Astrocyte of the spinal cord (primary cell): ENCODE results near the gene PRR36.
"Not testable (repeated sequence)": the region's sequence is repeated elsewhere in the genome, so short reads cannot be mapped to it uniquely, and the experiment has no call there.

Experiments used
- DNase-seq: peaks from one replicate; pipeline ENCODE4 v3.0.0; 2011; ENCODE audit warnings: low read depth, low spot score
- H3K4me3 ChIP-seq: 2 replicates; pipeline ENCODE4 v1.5.1; 2011; ENCODE audit warnings: low read depth, mild to moderate bottlenecking, low read length, moderate library complexity
- in situ Hi-C: cut with HindIII; loops from 2 replicates; pipeline ENCODE4 v1.10.0; 2017; ENCODE audit warnings: low sequenced_read_pairs
- TF ChIP-seq, protein P1 (sequence below): IDR thresholded peaks from 2 replicates; pipeline ENCODE4 v1.5.1; 2012; ENCODE audit warnings: low read depth, mild to moderate bottlenecking, low read length, inconsistent platforms

The PRR36 gene

DNA sequence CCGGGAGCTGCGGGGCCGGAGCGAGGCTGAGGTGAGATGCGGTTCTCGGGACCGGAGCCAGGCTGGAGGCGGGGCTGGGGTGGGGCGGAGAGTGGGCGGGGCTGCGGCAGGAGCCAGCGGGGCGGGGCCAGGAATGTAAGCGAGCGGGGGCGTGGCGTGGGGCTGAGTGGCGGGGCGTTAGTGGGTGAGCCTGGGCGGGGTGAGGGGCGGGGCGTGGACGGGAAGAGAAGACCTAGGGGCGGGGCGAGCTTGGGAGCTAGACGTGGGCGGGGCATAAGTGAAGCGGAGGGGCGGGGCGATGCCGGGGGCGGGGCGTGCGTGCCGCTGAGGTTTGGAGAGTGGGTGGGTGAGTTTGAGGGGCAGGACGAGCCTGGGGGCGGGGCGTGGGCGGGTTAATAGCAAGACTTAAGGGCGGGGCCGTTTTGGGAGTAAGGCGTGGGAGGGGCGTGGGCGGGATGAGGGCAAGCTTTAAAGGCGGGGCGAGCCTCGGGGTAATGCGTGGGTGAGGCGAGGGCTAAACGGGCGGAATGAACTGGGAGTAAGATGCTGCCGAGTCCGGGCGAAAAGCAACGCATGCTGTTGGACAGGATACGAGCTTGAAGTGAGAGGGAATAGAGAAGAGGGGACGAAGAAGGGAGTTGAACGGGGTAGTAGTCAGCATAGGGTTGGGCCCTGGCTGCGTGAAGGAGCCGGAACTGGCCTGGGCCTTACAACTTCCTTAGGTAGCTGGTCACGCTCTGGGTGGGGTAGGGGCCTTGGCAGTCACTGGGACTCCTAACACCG lies 46.5 kb upstream of the PRR36 start:
- TF ChIP-seq, protein P1, sequence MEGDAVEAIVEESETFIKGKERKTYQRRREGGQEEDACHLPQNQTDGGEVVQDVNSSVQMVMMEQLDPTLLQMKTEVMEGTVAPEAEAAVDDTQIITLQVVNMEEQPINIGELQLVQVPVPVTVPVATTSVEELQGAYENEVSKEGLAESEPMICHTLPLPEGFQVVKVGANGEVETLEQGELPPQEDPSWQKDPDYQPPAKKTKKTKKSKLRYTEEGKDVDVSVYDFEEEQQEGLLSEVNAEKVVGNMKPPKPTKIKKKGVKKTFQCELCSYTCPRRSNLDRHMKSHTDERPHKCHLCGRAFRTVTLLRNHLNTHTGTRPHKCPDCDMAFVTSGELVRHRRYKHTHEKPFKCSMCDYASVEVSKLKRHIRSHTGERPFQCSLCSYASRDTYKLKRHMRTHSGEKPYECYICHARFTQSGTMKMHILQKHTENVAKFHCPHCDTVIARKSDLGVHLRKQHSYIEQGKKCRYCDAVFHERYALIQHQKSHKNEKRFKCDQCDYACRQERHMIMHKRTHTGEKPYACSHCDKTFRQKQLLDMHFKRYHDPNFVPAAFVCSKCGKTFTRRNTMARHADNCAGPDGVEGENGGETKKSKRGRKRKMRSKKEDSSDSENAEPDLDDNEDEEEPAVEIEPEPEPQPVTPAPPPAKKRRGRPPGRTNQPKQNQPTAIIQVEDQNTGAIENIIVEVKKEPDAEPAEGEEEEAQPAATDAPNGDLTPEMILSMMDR: no peak
- in situ Hi-C loops: no loop called here
- H3K4me3 ChIP-seq: peak overlapping the region; percentile 48
- DNase-seq: peak; percentile 98

DNA sequence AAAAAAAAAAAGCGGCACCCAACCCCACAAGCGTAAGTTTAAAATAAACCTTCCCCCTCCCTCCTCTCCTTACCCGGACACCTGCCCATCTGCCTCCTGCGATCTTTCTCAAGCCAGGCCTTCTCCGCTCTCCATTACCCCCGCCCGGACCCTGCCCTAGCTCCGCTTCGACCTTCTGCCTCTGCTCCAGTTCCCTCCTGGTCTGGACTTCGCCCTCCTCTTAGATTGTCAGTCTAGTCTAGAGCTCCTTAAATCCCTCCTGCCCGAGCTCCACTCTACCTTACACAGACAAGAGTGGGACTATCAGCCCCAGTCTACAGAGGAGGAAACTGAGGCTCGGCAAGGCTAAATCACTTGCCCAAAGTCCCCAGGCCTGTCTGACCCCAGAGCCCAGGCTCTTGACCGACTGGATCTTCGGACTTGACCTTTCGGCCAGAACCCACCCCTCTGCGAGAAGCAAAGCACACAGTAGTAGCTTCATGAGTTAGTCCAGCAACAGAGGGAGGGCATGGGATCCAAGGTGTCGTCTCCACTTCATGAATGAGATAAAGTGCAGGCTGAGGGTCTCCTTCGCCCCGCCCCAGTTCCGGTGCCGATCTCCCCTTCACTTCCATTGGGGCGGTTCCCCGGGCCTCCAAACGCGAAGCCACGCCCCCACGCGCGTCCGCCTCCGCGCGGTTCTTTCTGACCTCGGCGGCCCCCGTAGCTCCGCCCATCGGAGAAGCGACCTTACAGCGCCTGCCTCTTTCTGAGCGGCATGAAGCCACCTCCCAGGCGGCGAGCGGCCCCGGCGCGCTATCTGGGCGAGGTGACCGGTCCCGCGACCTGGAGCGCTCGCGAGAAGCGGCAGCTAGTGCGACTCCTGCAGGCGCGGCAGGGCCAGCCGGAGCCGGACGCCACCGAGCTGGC lies 45.7 kb upstream of the PRR36 start, which contains the start of gene SNAPC2:
TSS of gene SNAPC2 (plus strand) at position 729 of the 909 bp plus-strand sequence. CDS start at position 758, 29 bp downstream.
- H3K4me3 ChIP-seq: peak within 1 kb of the TSS; percentile 48
- TF ChIP-seq, protein P1: no peak
- DNase-seq: peak; percentile 96
- in situ Hi-C loops: no loop called here

GRCh38 chr19:7918615-7919421 lies 44.6 kb upstream of the PRR36 start:
- TF ChIP-seq, protein P1: no peak
- in situ Hi-C loops: no loop called here
- H3K4me3 ChIP-seq: no peak overlapping the region
- DNase-seq: no peak

- DNase-seq, in situ Hi-C loops, H3K4me3 ChIP-seq: not testable (repeated sequence)
Observed at GRCh38 chr19:7918062-7918614, 43.9 kb upstream of the PRR36 start.

DNA sequence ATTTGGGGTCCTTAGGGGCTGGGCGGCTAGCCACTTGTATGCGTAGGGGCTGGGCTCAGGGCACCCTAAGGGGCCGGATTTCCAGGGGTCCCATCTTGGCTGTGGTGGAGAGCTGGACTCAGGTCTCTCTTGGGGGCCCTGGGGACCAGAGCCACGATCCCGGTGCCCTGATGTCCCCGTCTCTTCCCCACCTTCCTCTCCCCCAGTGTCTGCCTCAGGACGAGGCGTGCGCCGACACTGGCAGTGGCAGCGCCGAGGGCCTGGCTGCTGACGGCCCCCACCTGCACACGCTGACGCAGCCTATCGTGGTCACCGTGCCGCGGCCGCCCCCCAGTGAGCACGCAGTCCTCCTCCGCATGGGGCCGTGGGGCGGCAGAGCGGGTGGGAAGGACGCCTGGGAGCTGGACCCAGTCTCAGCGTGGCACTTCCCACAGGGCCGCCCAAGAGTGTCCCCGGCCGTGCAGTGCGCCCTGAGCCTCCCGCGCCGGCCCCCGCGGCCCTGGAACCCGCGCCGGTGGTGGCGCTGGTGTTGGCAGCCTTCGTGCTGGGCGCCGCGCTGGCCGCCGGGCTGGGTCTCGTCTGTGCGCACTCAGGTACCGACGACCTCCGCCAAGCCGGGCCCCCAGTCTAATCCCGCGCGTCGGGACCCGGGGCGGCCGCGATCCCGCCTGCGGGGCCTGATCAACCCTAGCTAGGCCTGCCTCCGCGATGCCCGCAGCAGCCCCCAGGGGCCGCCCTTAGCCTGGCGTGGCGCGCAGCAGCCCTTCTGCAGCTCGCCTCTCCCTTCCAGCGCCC lies 43.3 kb upstream of the PRR36 start:
- in situ Hi-C loops: no loop called here
- TF ChIP-seq, protein P1: peak; percentile 65
- peak; percentile 40 for DNase-seq

GRCh38 chr19:7916955-7917266 lies 42.7 kb upstream of the PRR36 start:
- H3K4me3 ChIP-seq: no peak overlapping the region
- in situ Hi-C loops: no loop called here
- TF ChIP-seq, protein P1: no peak
- no peak for DNase-seq

More for the DNA sequence above, 43.3 kb upstream of the PRR36 start:
- no peak overlapping the region for H3K4me3 ChIP-seq
